Left ventricle myocardium inferior (tissue), 1 donor: ENCODE results near the gene DDX24. TPM values are rescaled to one million over a fixed set of nuclear protein-coding genes. Genes with fewer than 3 reads are reported as not detected.

Experiments used
- DNase-seq: peaks from one replicate; pipeline ENCODE4 v3.0.0-alpha.2; 2020
- H3K27ac ChIP-seq: fragments of 200-600 bp; replicated peaks from 2 replicates; pipeline ENCODE4 v1.8.0; 2021
- H3K27me3 ChIP-seq: fragments of 200-600 bp; 2 replicates; pipeline ENCODE4 v1.8.0; 2021; ENCODE audit warnings: low read depth
- H3K36me3 ChIP-seq: fragments of 200-600 bp; 2 replicates; pipeline ENCODE4 v1.8.0; 2021
- H3K4me1 ChIP-seq: fragments of 200-600 bp; 2 replicates; pipeline ENCODE4 v1.8.0; 2021
- H3K4me3 ChIP-seq: fragments of 200-600 bp; 2 replicates; pipeline ENCODE4 v1.8.0; 2021; ENCODE audit warnings: mild to moderate bottlenecking, moderate library complexity
- H3K9me3 ChIP-seq: fragments of 200-600 bp; replicated peaks from 2 replicates; pipeline ENCODE4 v1.8.0; 2021
- intact Hi-C: fragments of 100-400 bp; cut with micrococcal nuclease; formaldehyde crosslinking; loops from one replicate; pipeline ENCODE4 v1.11.0; 2022
- total RNA-seq: library from RNA; stranded (reverse); fragmentation: NEBNext Ultra II Directional; extraction: Animal tissue kit (Norgen Biotek cat#: 25700); gene quantifications from one replicate; pipeline ENCODE4 v1.2.1, GENCODE V29; 2021
- TF ChIP-seq, protein P1 (sequence below): fragments of 200-600 bp; IDR thresholded peaks from 2 replicates; pipeline ENCODE4 v1.8.0; 2021; ENCODE audit warnings: antibody characterized with exemption, mild to moderate bottlenecking, borderline replicate concordance
- donor health status: DM: no; HTN: yes; CAD: no; lungs with severe emphysema.

DDX24 gene
- total RNA-seq, 1 donor from 2014 or later, result 208 TPM

- DNase-seq, result no peak
- no peaks in the 10 kb centered on the region for H3K4me1 ChIP-seq
- TF ChIP-seq, protein P1, sequence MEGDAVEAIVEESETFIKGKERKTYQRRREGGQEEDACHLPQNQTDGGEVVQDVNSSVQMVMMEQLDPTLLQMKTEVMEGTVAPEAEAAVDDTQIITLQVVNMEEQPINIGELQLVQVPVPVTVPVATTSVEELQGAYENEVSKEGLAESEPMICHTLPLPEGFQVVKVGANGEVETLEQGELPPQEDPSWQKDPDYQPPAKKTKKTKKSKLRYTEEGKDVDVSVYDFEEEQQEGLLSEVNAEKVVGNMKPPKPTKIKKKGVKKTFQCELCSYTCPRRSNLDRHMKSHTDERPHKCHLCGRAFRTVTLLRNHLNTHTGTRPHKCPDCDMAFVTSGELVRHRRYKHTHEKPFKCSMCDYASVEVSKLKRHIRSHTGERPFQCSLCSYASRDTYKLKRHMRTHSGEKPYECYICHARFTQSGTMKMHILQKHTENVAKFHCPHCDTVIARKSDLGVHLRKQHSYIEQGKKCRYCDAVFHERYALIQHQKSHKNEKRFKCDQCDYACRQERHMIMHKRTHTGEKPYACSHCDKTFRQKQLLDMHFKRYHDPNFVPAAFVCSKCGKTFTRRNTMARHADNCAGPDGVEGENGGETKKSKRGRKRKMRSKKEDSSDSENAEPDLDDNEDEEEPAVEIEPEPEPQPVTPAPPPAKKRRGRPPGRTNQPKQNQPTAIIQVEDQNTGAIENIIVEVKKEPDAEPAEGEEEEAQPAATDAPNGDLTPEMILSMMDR, result no peak
- H3K27me3 ChIP-seq, result peaks cover 15% of the 10 kb centered on the region
- no peak overlapping the region for H3K4me3 ChIP-seq
- intact Hi-C loops, result no loop called here
- no peaks in the 10 kb centered on the region for H3K36me3 ChIP-seq
- no peaks in the 10 kb centered on the region for H3K9me3 ChIP-seq
- H3K27ac ChIP-seq, result no peak overlapping the region
Observed at GRCh38 chr14:94014382-94014781, 66.6 kb downstream of the DDX24 start.

DNA sequence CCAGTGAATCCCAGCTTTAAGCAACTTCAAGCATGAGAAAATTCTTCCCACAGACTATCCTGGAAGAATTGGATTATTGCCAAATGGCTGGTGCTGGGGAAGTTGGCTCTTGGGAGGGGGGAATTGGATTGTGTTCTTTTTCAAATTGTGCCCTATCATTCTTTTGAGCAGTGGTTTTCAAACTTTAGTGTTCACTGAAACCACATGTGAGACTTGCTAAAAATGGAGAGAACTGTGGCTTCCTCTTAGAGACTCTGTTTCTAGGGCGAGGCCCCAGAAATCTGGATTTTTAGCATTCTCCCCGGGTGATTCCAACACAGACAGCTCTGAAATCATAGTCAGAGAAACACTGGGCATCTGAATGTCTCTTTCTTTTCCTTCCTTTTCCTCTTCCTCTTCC is 69.2 kb downstream of the DDX24 start:
- intact Hi-C loops, result no loop called here

GRCh38 chr14:94010625-94011024 is 70.4 kb downstream of the DDX24 start:
- H3K27ac ChIP-seq, result no peak overlapping the region
- no peak overlapping the region for H3K4me3 ChIP-seq
- H3K9me3 ChIP-seq, result no peaks in the 10 kb centered on the region
- no peaks in the 10 kb centered on the region for H3K4me1 ChIP-seq
- H3K36me3 ChIP-seq, result no peaks in the 10 kb centered on the region
- intact Hi-C loops, result no loop called here
- no peak for DNase-seq
- TF ChIP-seq, protein P1, result no peak
- H3K27me3 ChIP-seq, result peaks cover 23% of the 10 kb centered on the region

More for the DNA sequence above, 69.2 kb downstream of the DDX24 start:
- TF ChIP-seq, protein P1, result no peak
- Histone ChIP-seq H3K4me3 (no peak overlapping the region), H3K27me3 (peaks cover 23% of the 10 kb centered on the region), H3K36me3 (no peaks in the 10 kb centered on the region), H3K9me3 (no peaks in the 10 kb centered on the region), H3K4me1 (no peaks in the 10 kb centered on the region), H3K27ac (no peak overlapping the region)
- DNase-seq, result no peak

DNA sequence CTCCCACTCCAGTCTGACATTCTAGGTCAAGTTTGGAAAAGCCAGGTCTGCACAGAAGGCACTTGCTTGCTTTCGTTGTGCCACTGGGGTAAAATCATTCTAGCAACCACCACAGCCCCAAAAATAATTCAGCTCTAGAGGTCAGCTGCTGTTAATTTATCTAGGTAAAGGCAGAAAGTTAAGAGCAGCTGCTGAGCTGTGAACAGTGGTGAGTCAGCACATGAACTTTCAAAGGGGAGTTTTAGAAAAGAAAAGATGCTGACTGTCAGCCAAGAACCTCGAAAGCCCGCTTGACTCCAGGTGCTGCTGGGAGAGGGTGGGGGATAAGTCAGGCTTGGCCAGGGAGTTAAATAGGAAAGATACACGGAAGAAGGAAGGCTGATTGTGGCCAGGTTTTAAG is 71.2 kb downstream of the DDX24 start:
- Histone ChIP-seq H3K9me3 (no peaks in the 10 kb centered on the region), H3K27me3 (peaks cover 23% of the 10 kb centered on the region), H3K27ac (no peak overlapping the region), H3K4me1 (no peaks in the 10 kb centered on the region), H3K4me3 (no peak overlapping the region), H3K36me3 (no peaks in the 10 kb centered on the region)
- no peak for DNase-seq
- intact Hi-C loops, result no loop called here
- TF ChIP-seq, protein P1, result no peak

DNA sequence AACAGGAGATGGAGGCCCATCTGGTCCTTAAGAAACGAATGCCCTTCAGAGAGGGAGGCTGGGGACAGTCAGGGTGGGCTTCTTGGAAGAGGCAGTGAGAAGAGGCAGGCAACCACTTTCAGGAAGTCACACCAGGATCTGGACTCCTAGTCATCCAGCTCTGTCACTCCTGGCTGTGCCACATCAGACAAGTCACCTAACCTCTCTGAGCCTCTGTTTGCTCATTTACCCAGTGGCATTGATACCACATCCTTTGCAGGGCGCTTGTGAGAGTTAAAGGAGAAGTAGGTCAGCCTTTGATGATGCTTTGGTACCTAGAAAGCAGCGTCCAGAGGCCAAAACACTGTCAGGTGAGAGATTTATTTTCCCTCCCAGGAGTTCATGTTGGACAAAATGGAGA is 72.8 kb downstream of the DDX24 start:
- DNase-seq, result no peak
- intact Hi-C loops, result no loop called here
- Histone ChIP-seq H3K4me3 (no peak overlapping the region), H3K27me3 (peaks cover 23% of the 10 kb centered on the region), H3K27ac (no peak overlapping the region), H3K9me3 (no peaks in the 10 kb centered on the region), H3K4me1 (no peaks in the 10 kb centered on the region), H3K36me3 (no peaks in the 10 kb centered on the region)
- TF ChIP-seq, protein P1, result no peak
